NCI-H1417 (cell line): ENCODE measurements around the gene BRD2.

Experiments
- DNase-seq, 3 experiments: peaks; one replicate each; lab custom pipeline; 2025; lab: John Stamatoyannopoulos, UW

The BRD2 gene

GRCh38 chr6:33029328-33030184 is 61.2 kb downstream of the BRD2 start:
- no peak for DNase-seq

- DNase-seq, result no peak
These were observed 61.9 kb downstream of the BRD2 start for GRCh38 chr6:33030245-33030644.
